Endothelial cell of umbilical vein (primary cell): Measurements from ENCODE around the gene CYP8B1. TPM values are rescaled to one million over a fixed set of nuclear protein-coding genes. Genes with fewer than 3 reads are reported as not detected.

Source experiments
- BruUV-seq: library from RNA; stranded (reverse); fragments of 400-500 nt; replicated peaks from 2 replicates; lab custom pipeline; 2021; lab: Mats Ljungman, UMichigan
- CTCF ChIA-PET: fragments of 300-600, 350-600 bp; sonication (Branson Sonifier 250); formaldehyde crosslinking; loops from one replicate; lab custom pipeline; 2021; ENCODE audit warnings: antibody characterized with exemption, inconsistent platforms; lab: Charles Lee
- POLR2A ChIA-PET: fragments of 300-600, 350-600 bp; sonication (Branson Sonifier 250); formaldehyde crosslinking; loops from one replicate; lab custom pipeline; 2021; ENCODE audit warnings: antibody characterized with exemption, inconsistent platforms; lab: Charles Lee
- DNase-seq: peaks from one replicate; pipeline ENCODE4 v3.0.0-alpha.2; 2011; ENCODE audit warnings: low read depth, low spot score
- FAIRE-seq: peaks from 2 replicates; lab custom pipeline; 2011; peaks lifted over from hg19 to GRCh38; lab: Jason Lieb, UNC
- H2AFZ ChIP-seq: 2 replicates; pipeline ENCODE4 v1.6.0; 2012; ENCODE audit warnings: low read depth, low read length, control low read depth, inconsistent platforms
- H3K27ac ChIP-seq: 2 replicates; pipeline ENCODE4 v1.5.1; 2011; ENCODE audit warnings: low read depth, mild to moderate bottlenecking, control low read depth, low read length, moderate library complexity; ENCODE audit not compliant: insufficient read depth
- H3K27me3 ChIP-seq, 2 experiments: 2 replicates each; pipeline versions ENCODE4 v1.6.0 to v1.6.1; 2011; ENCODE audit warnings: low read length in 2 of 2, mixed read lengths in 1 of 2; ENCODE audit not compliant: control insufficient read depth in 2 of 2, insufficient read depth in 2 of 2
- H3K36me3 ChIP-seq, 2 experiments: 2 replicates in 1 of 2; 3 replicates in 1 of 2; pipeline ENCODE4 v1.5.1; 2011; ENCODE audit warnings: low read length in 2 of 2, mild to moderate bottlenecking in 1 of 2, moderate library complexity in 1 of 2; ENCODE audit not compliant: control insufficient read depth in 2 of 2, insufficient read depth in 2 of 2; ENCODE audit errors: extremely low read depth in 1 of 2
- H3K4me1 ChIP-seq: 3 replicates; pipeline ENCODE4 v1.5.1; 2011; ENCODE audit warnings: mild to moderate bottlenecking, low read length; ENCODE audit not compliant: control insufficient read depth, insufficient read depth; ENCODE audit errors: extremely low read depth
- H3K4me2 ChIP-seq: 2 replicates; pipeline ENCODE4 v1.6.1; 2011; ENCODE audit warnings: low read length, control low read depth, mixed read lengths; ENCODE audit not compliant: insufficient read depth
- H3K4me3 ChIP-seq, 3 experiments: fragments of 200-600 bp in 1 of 3; sonication (generic), shearing (Covaris generic) in 1 of 3; replicated peaks in 1 of 3; 2 replicates each; pipeline ENCODE4 v1.5.1; 2011 to 2016; ENCODE audit warnings: control low read depth in 3 of 3, low read length in 3 of 3, mild to moderate bottlenecking in 2 of 3, inconsistent platforms in 1 of 3, low read depth in 1 of 3, moderate library complexity in 1 of 3; ENCODE audit not compliant: insufficient read depth in 1 of 3
- H3K79me2 ChIP-seq: 2 replicates; pipeline ENCODE4 v1.6.0; 2012; ENCODE audit warnings: low read length, inconsistent platforms; ENCODE audit not compliant: control insufficient read depth, insufficient read depth
- H3K9ac ChIP-seq: replicated peaks from 2 replicates; pipeline ENCODE3; 2011; ENCODE audit warnings: low read length, control low read depth; ENCODE audit not compliant: insufficient read depth; ENCODE audit errors: extremely low read depth
- H3K9me1 ChIP-seq: replicated peaks from 3 replicates; pipeline ENCODE4 v1.6.0; 2011; ENCODE audit warnings: mild to moderate bottlenecking, low read length; ENCODE audit not compliant: control insufficient read depth, insufficient read depth; ENCODE audit errors: extremely low read depth
- H3K9me3 ChIP-seq: replicated peaks from 2 replicates; pipeline ENCODE4 v1.5.1; 2012; ENCODE audit warnings: low read length, inconsistent platforms; ENCODE audit not compliant: control insufficient read depth, insufficient read depth
- H4K20me1 ChIP-seq: replicated peaks from 2 replicates; pipeline ENCODE3; 2011; ENCODE audit warnings: mild to moderate bottlenecking, low read length; ENCODE audit not compliant: control insufficient read depth, insufficient read depth; ENCODE audit errors: extremely low read depth
- EZH2 ChIP-seq: IDR thresholded peaks from 2 replicates; pipeline ENCODE4 v1.6.1; 2012; ENCODE audit warnings: borderline replicate concordance, low read depth, mild to moderate bottlenecking, moderate library complexity, low read length, inconsistent platforms; ENCODE audit not compliant: severe bottlenecking
- FOS ChIP-seq: IDR thresholded peaks from 2 replicates; pipeline ENCODE4 v1.6.1; 2011; ENCODE audit warnings: mild to moderate bottlenecking, low read length, moderate library complexity, borderline replicate concordance; ENCODE audit not compliant: insufficient read depth
- GATA2 ChIP-seq: IDR thresholded peaks from 2 replicates; pipeline ENCODE4 v1.7.0; 2011; ENCODE audit warnings: low read depth, mild to moderate bottlenecking, moderate library complexity, mixed read lengths, low read length; ENCODE audit not compliant: insufficient read length, insufficient read depth
- JUN ChIP-seq: IDR thresholded peaks from 2 replicates; pipeline ENCODE4 v1.6.1; 2011; ENCODE audit warnings: borderline replicate concordance, low read depth; ENCODE audit not compliant: insufficient read length, insufficient read depth
- MYC ChIP-seq: IDR thresholded peaks from one replicate; pipeline ENCODE4 v1.6.1; 2011; ENCODE audit warnings: mild to moderate bottlenecking, low read depth, low read length
- POLR2A ChIP-seq: IDR thresholded peaks from 2 replicates; pipeline ENCODE4 v1.6.1; 2012; ENCODE audit warnings: low read depth, mild to moderate bottlenecking, control low read depth, low read length
- POLR2AphosphoS5 ChIP-seq: IDR thresholded peaks from 2 replicates; pipeline ENCODE4 v1.6.1; 2012; ENCODE audit warnings: low read depth, mild to moderate bottlenecking, control low read depth, low read length, moderate library complexity; ENCODE audit not compliant: insufficient read depth
- dilution Hi-C: fragments of 300-500 bp; cut with MboI; formaldehyde crosslinking; loops from one replicate; pipeline ENCODE4 v1.15.0; 2019; ENCODE audit warnings: low sequenced_read_pairs; ENCODE audit not compliant: extremely low pct_ligation_motif_present
- intact Hi-C: fragments of 100-400 bp; cut with micrococcal nuclease; formaldehyde crosslinking; loops from one replicate; pipeline ENCODE4 v1.10.0; 2022
- polyA plus RNA-seq, 4 experiments: library from polyadenylated mRNA; depleted of rRNA in 3 of 4; stranded (reverse) in 3 of 4; unstranded in 1 of 4; fragments of >200 nt; gene quantifications; 2 replicates each; pipeline versions ENCODE4 v1.2.1 to v1.2.3, GENCODE V29; 2011 to 2012; ENCODE audit warnings: missing spikeins in 1 of 4
- total RNA-seq: library from RNA; stranded (reverse); gene quantifications from 2 replicates; pipeline ENCODE4 v1.2.3, GENCODE V29; 2021
- TF ChIP-seq, protein P1 (sequence below): IDR thresholded peaks from 2 replicates; pipeline ENCODE4 v1.6.1; 2011; ENCODE audit not compliant: insufficient read depth, insufficient read length
- TF ChIP-seq, protein P2 (sequence below), 2 donors: IDR thresholded peaks; 1 replicate in 1 of 2; 2 replicates in 1 of 2; pipeline ENCODE4 v1.5.1; 2011; ENCODE audit warnings: low read length in 2 of 2, mild to moderate bottlenecking in 2 of 2, moderate library complexity in 2 of 2, control low read depth in 1 of 2, inconsistent platforms in 1 of 2, low read depth in 1 of 2; ENCODE audit not compliant: insufficient read depth in 1 of 2; ENCODE audit errors: extremely low read depth in 1 of 2

Gene CYP8B1
- total and polyA plus RNA-seq, 2 donors (not counting 3 experiments of a cell fraction or from before 2014, with no cell fraction given) = not detected

DNA sequence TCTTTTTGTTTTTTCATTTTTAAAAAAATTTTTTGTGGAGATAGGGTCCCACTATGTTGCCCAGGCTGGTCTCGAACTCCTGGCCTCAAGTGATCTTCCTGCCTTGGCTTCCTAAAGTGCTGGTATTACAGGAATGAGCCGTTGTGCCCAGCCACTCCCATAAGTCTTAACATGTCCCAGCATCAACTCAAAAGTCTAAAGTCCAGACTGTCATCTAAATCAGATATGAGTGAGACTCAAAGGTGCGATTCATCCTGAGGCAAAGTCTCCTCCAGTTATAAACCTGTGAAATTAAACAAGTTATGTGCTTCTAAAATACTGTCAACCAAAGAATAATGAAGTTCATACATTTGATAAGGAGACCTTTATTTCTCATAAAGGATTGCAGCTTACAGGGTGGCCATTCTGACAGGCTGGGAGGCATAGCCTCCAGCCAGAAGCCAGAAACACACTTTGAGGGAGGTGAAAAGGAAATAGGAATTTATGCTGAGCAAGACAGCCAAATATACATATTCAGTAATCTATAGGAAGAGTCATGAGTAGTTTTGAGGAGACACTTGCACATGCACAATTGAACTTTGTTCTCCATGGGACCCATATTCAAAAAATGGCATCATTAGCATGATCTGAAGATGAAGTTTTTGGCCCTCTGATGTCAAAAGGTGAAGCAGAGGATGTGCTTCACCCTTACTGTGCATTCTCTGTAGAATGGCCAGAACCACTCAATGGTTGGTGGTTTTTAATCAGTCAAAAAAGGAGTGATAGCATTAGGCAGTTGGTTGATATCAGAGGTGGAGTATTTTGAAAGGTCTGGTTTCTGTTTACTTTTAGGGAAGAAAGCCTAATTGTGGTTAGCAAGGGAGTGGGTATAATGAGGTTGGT is 19.3 kb upstream of the CYP8B1 start:
- Histone ChIP-seq H2AFZ (no peak overlapping the region), H3K9me3 (no peaks in the 10 kb centered on the region), H4K20me1 (no peaks in the 10 kb centered on the region), H3K27me3 (peaks cover 0 to 4% of the 10 kb centered on the region in 2 experiments), H3K4me3 (no peak overlapping the region), H3K36me3 (no peaks in the 10 kb centered on the region), H3K9me1 (no peaks in the 10 kb centered on the region), H3K27ac (no peak overlapping the region), H3K4me1 (no peaks in the 10 kb centered on the region), H3K9ac (no peak overlapping the region), H3K79me2 (no peaks in the 10 kb centered on the region), H3K4me2 (no peak overlapping the region)
- dilution Hi-C loops (no loop called here), intact Hi-C loops (no loop called here)
- ChIA-PET POLR2A (no interaction called here), CTCF (no interaction called here)
- FAIRE-seq (no peak), DNase-seq (no peak)
- no TSS peak for BruUV-seq
- TF ChIP-seq JUN (no peak), GATA2 (no peak), POLR2AphosphoS5 (no peak), MYC (no peak)
- TF ChIP-seq, protein P1, sequence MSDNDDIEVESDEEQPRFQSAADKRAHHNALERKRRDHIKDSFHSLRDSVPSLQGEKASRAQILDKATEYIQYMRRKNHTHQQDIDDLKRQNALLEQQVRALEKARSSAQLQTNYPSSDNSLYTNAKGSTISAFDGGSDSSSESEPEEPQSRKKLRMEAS = no peak

DNA sequence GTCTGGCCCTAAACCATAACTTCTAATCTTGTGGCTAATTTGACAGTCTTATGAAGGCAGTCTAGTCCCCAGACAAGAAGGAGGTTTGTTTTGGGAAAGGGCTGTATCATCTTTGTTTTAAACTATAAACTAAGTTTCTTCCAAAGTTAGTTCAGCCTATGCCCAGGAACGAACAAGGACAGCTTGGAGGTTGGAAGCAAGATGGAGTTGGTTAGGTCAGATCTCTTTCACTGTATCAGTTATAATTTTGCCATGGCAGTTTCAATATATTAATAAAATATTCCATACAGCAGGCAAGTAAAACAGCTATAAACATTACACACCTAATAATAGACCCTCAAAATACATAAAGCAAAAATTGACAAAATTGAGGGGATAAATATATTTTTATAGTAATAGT is 17.1 kb upstream of the CYP8B1 start:
- H3K9me3 ChIP-seq = no peaks in the 10 kb centered on the region
- no peak overlapping the region for H3K9ac ChIP-seq
- ChIA-PET POLR2A (no interaction called here), CTCF (interaction anchor here (0.6 kb wide), 1 partner anchor 182 kb away, joined by 4 read pairs; no protein-coding TSS in a partner anchor)
- H3K9me1 ChIP-seq = no peaks in the 10 kb centered on the region
- TF ChIP-seq POLR2AphosphoS5 (no peak), FOS (no peak), MYC (no peak), EZH2 (no peak), JUN (no peak), GATA2 (no peak), POLR2A (no peak)
- TF ChIP-seq, protein P2, sequence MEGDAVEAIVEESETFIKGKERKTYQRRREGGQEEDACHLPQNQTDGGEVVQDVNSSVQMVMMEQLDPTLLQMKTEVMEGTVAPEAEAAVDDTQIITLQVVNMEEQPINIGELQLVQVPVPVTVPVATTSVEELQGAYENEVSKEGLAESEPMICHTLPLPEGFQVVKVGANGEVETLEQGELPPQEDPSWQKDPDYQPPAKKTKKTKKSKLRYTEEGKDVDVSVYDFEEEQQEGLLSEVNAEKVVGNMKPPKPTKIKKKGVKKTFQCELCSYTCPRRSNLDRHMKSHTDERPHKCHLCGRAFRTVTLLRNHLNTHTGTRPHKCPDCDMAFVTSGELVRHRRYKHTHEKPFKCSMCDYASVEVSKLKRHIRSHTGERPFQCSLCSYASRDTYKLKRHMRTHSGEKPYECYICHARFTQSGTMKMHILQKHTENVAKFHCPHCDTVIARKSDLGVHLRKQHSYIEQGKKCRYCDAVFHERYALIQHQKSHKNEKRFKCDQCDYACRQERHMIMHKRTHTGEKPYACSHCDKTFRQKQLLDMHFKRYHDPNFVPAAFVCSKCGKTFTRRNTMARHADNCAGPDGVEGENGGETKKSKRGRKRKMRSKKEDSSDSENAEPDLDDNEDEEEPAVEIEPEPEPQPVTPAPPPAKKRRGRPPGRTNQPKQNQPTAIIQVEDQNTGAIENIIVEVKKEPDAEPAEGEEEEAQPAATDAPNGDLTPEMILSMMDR (IDR thresholded peaks at IDR 0.05; ENCODE audit: extremely low read depth in 1 of 2, insufficient read depth in 1 of 2, low read depth in 1 of 2, low read length in 2 of 2) = no peak
- TF ChIP-seq, protein P1 = no peak
- no peak overlapping the region for H3K4me3 ChIP-seq
- no peaks in the 10 kb centered on the region for H3K36me3 ChIP-seq
- peaks cover 0 to 4% of the 10 kb centered on the region in 2 experiments for H3K27me3 ChIP-seq
- no peak overlapping the region for H3K27ac ChIP-seq
- no peak overlapping the region for H2AFZ ChIP-seq
- no peaks in the 10 kb centered on the region for H4K20me1 ChIP-seq
- H3K4me1 ChIP-seq = no peaks in the 10 kb centered on the region
- no peak for DNase-seq
- intact Hi-C loops (no loop called here), dilution Hi-C loops (no loop called here)
- H3K79me2 ChIP-seq = no peaks in the 10 kb centered on the region
- FAIRE-seq = no peak
- BruUV-seq = no TSS peak
- no peak overlapping the region for H3K4me2 ChIP-seq
